ENCODE data around the gene NUFIP2. TPM values are rescaled to one million over a fixed set of nuclear protein-coding genes. Genes with fewer than 3 reads are reported as not detected.

The NUFIP2 gene
- total RNA-seq, 4 donors from 2014 or later, result 19.8 to 40.8 (median 25.4) TPM

DNA sequence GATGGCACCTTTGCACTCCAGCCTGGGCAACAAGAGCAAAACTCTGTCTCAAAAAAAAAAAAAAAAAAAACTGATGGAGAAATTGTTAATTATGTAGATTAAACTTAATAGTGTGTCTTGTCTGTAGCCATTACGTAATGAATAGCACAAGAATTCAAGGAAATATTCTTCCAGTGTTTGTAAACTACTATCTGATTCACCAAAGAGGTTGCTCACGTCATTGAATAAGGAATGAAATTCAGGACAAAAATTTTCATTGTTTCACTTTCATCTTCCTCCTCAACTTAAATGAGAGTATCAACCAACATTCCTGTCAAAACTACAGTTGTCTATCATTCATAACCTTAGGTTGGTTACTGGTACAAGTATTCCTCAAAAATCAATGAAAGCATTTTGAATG is 83.1 kb downstream of the NUFIP2 start:
- no peak for DNase-seq
- intact Hi-C loops (cut with DNase I; ENCODE audit: low total_unique reads) (no loop called here), in situ Hi-C loops (cut with MboI; ENCODE audit: low pct_ligation_motif_present in 1 of 4, low pct_unique_long_range_greater_than_20kb in 1 of 4, low sequenced_read_pairs in 3 of 4) (loop anchor here in 1 of 4 donors (10.0 kb wide), 1 partner anchor 66 kb away; no protein-coding TSS in a partner anchor)
- 71 to 80% methylated on average over 2 of the region's 2 CpGs for WGBS, 2 donors (ENCODE audit: low coverage in 1 of 2)
- Histone ChIP-seq H3K27me3 (no peaks in the 10 kb centered on the region), H3K36me3 (no peaks in the 10 kb centered on the region), H3K27ac (no peak overlapping the region), H3K4me1 (no peaks in the 10 kb centered on the region), H3K9me3 (no peaks in the 10 kb centered on the region), H3K4me3 (no peak overlapping the region)
- TF ChIP-seq, protein P1, sequence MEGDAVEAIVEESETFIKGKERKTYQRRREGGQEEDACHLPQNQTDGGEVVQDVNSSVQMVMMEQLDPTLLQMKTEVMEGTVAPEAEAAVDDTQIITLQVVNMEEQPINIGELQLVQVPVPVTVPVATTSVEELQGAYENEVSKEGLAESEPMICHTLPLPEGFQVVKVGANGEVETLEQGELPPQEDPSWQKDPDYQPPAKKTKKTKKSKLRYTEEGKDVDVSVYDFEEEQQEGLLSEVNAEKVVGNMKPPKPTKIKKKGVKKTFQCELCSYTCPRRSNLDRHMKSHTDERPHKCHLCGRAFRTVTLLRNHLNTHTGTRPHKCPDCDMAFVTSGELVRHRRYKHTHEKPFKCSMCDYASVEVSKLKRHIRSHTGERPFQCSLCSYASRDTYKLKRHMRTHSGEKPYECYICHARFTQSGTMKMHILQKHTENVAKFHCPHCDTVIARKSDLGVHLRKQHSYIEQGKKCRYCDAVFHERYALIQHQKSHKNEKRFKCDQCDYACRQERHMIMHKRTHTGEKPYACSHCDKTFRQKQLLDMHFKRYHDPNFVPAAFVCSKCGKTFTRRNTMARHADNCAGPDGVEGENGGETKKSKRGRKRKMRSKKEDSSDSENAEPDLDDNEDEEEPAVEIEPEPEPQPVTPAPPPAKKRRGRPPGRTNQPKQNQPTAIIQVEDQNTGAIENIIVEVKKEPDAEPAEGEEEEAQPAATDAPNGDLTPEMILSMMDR (IDR thresholded peaks at IDR 0.05), result no peak
- no peak for TF ChIP-seq EP300 (IDR thresholded peaks at IDR 0.05; ENCODE audit: low read depth)

DNA sequence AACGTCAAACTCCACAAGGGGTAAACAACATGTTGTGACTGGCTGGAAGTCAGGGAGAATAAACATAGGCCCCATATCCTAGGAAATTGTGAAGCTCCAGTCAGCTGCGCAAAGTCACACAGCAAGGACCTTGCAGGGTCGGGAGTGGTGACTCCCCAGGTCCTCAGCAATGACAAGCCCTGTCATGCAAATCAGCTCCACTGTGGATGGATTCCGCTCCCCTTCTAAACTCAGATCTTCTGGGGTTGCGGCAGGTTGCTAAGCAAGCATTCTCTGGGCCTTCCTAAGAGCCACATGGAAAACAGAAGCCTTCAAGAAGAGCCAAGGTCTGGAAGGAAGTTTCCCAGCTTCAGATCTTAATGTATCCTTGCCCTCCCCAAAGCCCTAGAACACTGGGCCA is 84.9 kb downstream of the NUFIP2 start:
- no peak for DNase-seq
- no peaks in the 10 kb centered on the region for H3K9me3 ChIP-seq
- H3K4me1 ChIP-seq, result no peaks in the 10 kb centered on the region
- no peak overlapping the region for H3K27ac ChIP-seq
- no peaks in the 10 kb centered on the region for H3K27me3 ChIP-seq
- WGBS, 2 donors (ENCODE audit: low coverage in 1 of 2), result 29 to 81% methylated on average over 1 to 5 of the region's 5 CpGs
- H3K4me3 ChIP-seq, result no peak overlapping the region
- no peak for TF ChIP-seq POLR2A (IDR thresholded peaks at IDR 0.05)
- TF ChIP-seq, protein P1 (IDR thresholded peaks at IDR 0.05), result no peak
- TF ChIP-seq POLR2AphosphoS5 (IDR thresholded peaks at IDR 0.05), result no peak
- TF ChIP-seq EP300 (IDR thresholded peaks at IDR 0.05; ENCODE audit: low read depth), result no peak
- intact Hi-C loops (cut with DNase I; ENCODE audit: low total_unique reads) (no loop called here), in situ Hi-C loops (cut with MboI; ENCODE audit: low pct_ligation_motif_present in 1 of 4, low pct_unique_long_range_greater_than_20kb in 1 of 4, low sequenced_read_pairs in 3 of 4) (loop anchor here in 1 of 4 donors (10.0 kb wide), 1 partner anchor 64 kb away; no protein-coding TSS in a partner anchor)
- H3K36me3 ChIP-seq, result no peaks in the 10 kb centered on the region

DNA sequence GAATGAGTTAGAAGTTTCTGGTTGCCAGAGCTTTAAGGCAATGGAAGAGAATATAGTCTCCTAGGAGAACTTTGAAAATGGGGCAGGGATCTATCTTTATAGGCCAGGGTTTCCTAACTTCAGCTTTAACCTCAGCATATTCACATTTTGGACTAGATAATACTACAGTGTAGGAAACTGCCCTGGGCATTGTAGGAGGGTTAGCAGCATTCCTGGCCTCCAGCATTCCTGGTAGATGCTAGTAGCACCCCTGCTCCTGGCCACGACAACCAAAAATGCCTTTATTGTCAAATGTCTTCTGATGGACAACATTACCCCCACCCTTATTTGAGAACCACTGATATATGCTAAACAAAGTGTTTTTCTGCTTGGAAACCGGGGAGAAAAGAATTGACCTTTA is 86.0 kb downstream of the NUFIP2 start:
- no peak for TF ChIP-seq EP300 (IDR thresholded peaks at IDR 0.05; ENCODE audit: low read depth)
- no peak for TF ChIP-seq POLR2AphosphoS5 (IDR thresholded peaks at IDR 0.05)
- TF ChIP-seq POLR2A (IDR thresholded peaks at IDR 0.05), result no peak
- no peak overlapping the region for H3K4me3 ChIP-seq
- H3K27ac ChIP-seq, result no peak overlapping the region
- no peaks in the 10 kb centered on the region for H3K4me1 ChIP-seq
- intact Hi-C loops (cut with DNase I; ENCODE audit: low total_unique reads) (no loop called here), in situ Hi-C loops (cut with MboI; ENCODE audit: low pct_ligation_motif_present in 1 of 4, low pct_unique_long_range_greater_than_20kb in 1 of 4, low sequenced_read_pairs in 3 of 4) (loop anchor here in 1 of 4 donors (10.0 kb wide), 1 partner anchor 63 kb away; no protein-coding TSS in a partner anchor)
- WGBS, 2 donors (ENCODE audit: low coverage in 1 of 2), result 83 to 90% methylated on average over 2 of the region's 2 CpGs
- no peaks in the 10 kb centered on the region for H3K9me3 ChIP-seq
- no peaks in the 10 kb centered on the region for H3K36me3 ChIP-seq
- no peaks in the 10 kb centered on the region for H3K27me3 ChIP-seq
- no peak for DNase-seq

Other genes with a start within 250 kb of the NUFIP2 start
- 100 to 1,000 TPM; 112 to 191 (median 136) TPM for gene MYO18A, start 113.8 kb downstream of the NUFIP2 start, total RNA-seq
- not detected for gene CRYBA1, start 47.3 kb downstream of the NUFIP2 start, total RNA-seq
- 10 to 100 TPM; 27.5 to 92.4 (median 43.6) TPM for gene TAOK1, start 96.2 kb upstream of the NUFIP2 start, total RNA-seq

Data from transverse colon (tissue), 4 donors.